GM10266 (cell line): Measurements from ENCODE around the gene KIF26B.

Experiments used
- DNase-seq: peaks from one replicate; pipeline ENCODE4 v3.0.0; 2012; ENCODE audit errors: extremely low spot score
- TF ChIP-seq, protein P1 (sequence below): IDR thresholded peaks from 2 replicates; pipeline ENCODE4 v1.5.1; 2012; ENCODE audit warnings: mild to moderate bottlenecking, low read depth; ENCODE audit not compliant: control insufficient read depth, insufficient read depth; ENCODE audit errors: missing control alignments

The KIF26B gene

DNA sequence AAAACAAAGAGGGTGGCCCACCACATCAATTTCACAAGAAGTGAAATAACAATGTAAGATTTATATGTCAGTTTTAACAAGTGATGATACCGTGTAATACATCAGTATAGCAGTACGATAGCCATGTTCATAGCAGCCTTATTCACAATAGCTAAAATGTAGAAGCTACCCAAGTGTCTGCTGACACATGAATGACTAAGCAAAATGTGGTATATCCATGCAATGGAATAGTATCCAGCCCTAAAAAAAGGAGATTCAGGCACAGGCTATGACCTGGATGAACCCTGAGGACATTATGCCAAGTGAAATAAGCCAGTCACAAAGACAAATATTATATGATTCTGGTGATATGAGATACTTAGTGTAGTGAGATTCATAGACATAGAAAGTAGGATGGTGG lies 18.0 kb downstream of the KIF26B start:
- TF ChIP-seq, protein P1, sequence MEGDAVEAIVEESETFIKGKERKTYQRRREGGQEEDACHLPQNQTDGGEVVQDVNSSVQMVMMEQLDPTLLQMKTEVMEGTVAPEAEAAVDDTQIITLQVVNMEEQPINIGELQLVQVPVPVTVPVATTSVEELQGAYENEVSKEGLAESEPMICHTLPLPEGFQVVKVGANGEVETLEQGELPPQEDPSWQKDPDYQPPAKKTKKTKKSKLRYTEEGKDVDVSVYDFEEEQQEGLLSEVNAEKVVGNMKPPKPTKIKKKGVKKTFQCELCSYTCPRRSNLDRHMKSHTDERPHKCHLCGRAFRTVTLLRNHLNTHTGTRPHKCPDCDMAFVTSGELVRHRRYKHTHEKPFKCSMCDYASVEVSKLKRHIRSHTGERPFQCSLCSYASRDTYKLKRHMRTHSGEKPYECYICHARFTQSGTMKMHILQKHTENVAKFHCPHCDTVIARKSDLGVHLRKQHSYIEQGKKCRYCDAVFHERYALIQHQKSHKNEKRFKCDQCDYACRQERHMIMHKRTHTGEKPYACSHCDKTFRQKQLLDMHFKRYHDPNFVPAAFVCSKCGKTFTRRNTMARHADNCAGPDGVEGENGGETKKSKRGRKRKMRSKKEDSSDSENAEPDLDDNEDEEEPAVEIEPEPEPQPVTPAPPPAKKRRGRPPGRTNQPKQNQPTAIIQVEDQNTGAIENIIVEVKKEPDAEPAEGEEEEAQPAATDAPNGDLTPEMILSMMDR, result no peak
- DNase-seq, result no peak

DNA sequence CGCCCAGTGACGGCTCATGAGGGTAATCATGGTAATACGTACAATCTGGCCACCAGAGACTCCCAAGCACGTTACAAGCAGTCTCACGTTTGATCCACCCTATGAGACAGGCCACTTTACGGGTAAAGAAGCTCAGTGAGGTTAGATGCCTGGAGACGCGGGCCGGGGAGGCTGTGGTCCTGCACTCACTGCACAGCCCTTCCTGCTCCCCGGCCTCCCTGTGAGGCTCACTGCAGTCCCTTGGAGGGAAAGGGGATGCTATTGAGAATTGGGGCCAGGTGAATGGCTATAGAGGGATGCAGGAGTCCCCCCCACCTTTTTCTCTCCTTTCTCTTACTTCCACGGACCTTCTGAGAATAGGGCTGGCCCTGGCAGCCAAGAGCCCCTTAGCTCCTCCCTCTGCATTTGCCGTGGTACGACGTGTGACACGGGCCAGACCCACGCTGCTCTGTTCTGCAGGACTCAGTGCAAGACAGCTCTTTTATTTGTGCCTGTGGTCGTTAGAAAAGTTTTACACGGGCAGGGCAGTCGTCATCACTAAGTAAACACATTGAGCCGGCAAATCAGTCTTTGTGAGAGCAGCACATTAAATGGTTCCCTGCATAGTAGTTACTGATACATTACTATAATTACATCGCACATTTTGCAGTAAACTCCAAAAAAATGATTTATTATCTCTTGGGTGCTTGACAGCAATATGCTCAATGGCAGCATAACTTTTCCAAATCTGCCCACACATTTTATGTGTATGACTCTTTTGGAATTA lies 18.8 kb downstream of the KIF26B start:
- no peak for DNase-seq
- TF ChIP-seq, protein P1, result no peak

DNA sequence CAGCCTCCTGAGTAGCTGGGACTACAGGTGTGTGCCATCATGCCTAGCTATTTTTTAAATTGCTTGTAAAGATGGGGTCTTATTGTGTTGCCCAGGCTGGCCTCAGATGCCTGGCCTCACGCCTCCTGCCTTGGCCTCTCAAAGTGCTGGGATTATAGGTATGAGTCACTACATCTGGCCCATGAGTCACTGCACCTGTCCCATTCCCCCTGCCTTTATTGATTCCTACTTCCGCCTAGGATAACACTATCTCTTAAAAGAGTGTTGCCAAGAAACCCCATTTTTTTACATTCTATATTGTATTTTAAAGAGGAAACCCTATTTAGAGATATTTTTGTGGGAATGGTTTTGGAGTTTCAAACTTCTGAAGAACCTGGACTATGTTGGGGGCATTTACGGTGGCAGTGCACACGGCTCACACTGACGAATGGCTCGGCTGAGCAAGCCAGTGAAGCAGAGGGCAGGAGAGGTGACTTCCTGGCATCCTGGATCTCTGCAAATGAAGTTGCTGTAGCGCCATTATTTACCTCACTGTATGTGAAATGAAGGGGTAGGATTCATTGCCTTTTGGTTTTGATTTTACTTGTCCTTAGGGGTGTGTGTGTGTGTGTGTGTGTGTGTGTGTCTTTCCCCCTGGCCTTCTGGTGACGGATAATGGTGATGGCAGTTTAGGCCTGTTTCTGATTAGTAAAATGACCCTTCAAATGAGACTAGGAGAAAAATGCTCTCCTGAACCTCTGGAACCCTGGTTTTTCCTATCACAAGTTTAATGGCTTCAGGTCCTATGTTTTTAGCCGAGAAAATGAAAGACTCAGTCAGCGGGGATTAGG lies 22.5 kb downstream of the KIF26B start:
- DNase-seq, result no peak
- TF ChIP-seq, protein P1, result no peak

DNA sequence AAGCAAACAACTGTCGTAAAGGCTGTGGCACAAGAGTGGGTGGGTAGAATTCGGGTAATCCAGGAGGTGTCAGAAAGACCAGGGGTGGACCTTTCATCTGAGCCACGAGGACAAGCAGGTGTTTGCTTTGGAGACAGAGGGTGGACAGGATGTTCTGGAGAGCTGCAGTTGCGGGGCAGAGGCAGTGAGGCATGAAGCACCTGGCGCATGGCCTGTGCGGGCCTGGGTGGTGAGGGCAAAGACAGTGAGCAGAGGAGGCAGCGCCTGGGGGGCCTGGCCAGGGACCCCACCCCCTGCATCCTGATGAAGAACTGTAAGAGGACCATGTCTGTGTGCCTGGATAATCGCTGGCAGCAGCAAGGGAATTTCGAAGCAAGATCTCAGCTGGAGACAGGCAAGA lies 24.9 kb downstream of the KIF26B start:
- DNase-seq, result no peak

DNA sequence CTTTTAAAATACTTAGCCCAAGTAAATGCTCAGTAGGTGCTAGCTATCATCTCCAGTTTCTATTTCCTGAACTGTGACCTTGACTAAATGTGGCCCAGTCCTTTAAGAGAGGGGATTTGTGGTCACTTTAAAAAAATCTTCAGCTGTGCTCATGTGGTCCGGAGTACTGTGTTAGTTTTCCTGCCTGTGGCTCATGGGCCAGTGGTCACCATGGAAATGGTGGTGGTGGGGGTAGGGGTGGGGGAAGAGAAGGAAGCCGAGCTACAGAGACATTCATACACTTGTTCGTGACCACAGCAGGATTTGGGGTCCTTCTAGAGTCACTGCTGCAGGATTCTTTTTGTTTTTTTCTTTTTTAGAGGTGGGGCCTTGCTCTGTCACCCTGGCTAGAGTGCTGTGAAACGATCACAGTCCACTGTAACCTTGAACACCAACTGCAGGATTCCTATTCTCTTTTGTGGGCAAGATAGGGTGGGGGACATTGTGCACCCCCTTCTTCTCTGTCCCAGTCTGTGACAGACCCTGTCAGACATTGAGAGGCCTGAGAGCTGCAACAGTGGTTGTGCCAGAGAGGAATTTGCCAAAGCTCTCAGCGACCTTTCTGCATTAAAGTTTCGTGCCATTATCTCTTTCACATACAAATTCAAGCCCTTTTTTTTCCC lies 25.8 kb downstream of the KIF26B start:
- no peak for DNase-seq
- TF ChIP-seq, protein P1, result no peak

More for the DNA sequence above, 24.9 kb downstream of the KIF26B start:
- TF ChIP-seq, protein P1, result no peak

DNA sequence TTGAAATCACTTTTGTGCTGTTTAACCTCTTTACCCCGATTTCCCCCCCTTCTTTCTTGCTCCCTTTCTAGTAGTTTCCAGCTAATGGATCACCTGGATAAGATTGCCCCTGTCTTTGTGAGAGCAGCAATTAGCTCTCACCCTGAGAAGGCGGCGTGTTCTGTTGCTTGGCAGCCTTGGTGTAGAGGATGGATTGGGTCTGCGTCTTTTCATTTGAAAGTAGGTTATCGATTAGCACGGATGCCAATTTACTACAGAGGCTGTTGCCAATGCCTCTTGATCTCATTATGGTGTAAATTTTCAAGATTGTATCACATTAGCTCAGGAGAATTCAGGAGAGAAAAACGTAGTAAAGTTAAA lies 26.4 kb downstream of the KIF26B start:
- DNase-seq, result no peak
- TF ChIP-seq, protein P1, result no peak

DNA sequence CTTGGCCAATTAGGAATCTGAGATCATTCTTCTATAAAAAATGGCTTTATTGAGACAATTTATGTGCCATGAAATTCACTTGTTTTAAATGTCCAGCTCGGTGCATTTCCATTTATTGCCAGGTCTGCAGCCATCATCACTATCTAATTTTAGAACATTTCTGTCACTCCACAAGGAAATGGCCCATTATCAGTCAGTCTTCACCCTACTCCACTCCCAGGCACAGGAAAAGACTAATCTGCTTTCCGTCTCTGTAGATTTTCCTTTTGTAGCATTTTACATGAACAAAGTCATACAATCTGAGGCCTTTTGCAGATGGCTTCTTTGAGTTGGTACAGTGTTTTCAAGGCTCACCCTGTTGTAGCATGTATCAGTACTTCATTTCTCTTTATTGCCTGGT lies 27.2 kb downstream of the KIF26B start:
- no peak for DNase-seq
- TF ChIP-seq, protein P1, result no peak
